Stimulated activated CD4-positive, alpha-beta T cell treated with anti-CD3 and anti-CD28 coated beads, Interleukin-2, amount 100 ng/mL, for 48 hours (primary cell): ENCODE results near the gene TSSK6.

Experiments used
- DNase-seq, 2 donors: peaks; one replicate each; pipeline ENCODE4 v3.0.0-alpha.2; 2020

Gene TSSK6

DNA sequence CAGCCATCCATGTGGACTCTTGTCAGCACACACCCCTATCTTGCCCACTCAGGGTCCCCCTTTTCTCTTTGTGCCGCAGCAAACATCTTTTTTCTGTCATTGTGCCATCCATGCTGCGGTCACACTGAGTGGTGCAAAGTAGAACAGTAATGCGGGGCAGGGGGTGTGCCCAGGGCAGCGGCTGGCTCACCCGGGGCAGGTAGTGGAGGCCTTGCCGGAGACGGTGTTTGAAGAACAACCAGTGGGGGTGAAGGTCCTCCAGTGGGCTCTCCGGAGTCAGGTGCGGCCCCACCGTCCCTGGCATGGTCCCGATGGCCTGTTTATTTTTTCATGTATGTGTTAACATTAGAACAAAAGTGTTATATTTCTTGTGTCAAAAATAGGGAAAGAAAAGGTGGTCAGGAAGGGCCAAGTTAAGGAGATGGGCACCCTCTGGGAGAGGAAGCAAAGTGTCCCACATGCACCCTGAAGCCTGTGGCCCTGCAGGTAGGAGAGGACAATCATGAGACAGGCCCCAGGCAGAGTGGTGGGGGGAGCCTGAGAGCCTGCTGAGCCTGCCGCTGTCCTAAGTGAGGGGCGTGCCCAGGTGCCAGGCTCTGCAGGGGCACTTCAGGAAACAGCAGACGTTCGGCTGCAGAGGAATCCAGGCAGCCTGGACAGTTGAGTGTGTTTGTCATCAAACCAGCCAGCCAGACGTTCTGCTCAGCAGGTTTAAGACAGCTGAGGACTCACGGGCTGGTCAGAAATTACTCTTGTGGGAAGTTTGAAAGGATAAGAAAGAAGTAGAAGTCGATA, 12.3 kb downstream of the TSSK6 start:
- no peak for DNase-seq

GRCh38 chr19:19502281-19502680, 13.1 kb downstream of the TSSK6 start:
- DNase-seq = no peak

- no peak for DNase-seq
Measured at GRCh38 chr19:19501798-19502197, 13.6 kb downstream of the TSSK6 start.

GRCh38 chr19:19500975-19501644, 14.2 kb downstream of the TSSK6 start:
- no peak for DNase-seq

DNA sequence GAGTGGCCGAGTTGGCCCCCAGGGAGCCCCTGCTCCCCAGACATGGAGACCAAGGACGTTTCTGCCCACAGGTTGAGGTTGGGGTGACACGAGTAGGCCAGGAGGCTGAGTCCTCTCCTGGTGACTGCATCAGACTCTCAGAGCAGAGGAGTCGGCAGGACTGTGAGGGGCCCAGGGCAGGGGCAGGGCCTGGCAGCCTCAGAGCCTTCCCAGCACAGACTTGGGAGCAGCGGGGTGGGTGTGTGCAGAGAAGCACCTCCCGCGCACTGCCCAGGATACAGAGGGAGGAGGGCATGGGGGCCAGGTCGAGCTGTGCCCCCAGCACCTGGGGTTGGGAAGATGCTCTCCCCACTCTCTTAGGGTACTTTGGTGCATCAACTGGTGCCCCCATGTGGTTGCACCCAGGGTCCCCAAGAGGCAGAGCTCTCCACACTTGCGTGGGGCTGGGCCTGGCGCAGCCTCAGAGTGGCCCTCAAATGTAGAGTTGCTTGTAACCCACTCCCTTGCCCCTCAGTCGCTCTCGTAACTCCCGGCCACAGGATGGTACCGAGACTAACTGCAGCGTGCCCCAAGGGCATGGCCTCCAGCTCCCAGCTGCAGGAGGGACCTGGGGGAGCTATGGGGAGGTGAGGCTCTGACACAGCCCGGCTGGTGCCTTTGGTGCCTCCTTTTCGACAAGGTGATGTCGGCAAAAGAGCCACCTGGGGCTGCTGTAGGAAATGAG, 15.9 kb downstream of the TSSK6 start:
- no peak for DNase-seq

DNA sequence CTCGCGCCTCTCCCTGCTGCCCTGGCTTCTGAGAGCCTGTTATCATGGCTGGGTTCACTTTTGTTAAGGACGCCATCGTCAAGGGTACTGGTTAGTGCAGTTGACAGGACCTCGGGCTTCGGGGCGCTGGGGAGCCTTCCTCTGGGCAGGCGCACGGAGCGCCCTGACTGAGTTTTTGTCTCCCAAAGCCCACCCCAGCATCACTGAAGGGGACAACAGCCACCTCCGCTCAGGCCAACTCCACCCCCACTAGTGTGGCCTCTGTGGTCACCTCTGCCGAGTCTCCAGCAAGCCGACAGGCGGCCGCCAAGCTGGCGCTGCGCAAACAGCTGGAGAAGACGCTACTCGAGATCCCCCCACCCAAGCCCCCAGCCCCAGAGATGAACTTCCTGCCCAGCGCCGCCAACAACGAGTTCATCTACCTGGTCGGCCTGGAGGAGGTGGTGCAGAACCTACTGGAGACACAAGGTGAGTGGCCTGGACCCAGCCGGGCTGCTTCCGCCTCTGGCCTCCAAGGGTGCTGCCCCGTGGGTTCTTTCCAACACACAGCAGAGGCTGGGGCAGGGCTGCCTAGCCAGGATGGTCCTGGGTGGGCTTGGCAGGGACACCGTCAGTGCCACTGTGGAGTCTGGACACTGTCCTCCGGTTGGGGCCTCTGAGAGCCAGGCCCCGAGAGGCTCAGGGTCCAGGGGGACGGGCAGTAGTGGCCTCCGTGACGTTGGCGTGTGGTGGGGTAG, 16.9 kb downstream of the TSSK6 start:
- DNase-seq = no peak

GRCh38 chr19:19495614-19496603, 19.4 kb downstream of the TSSK6 start:
- no peak for DNase-seq

GRCh38 chr19:19493841-19494546, 21.4 kb downstream of the TSSK6 start:
- DNase-seq = no peak

DNA sequence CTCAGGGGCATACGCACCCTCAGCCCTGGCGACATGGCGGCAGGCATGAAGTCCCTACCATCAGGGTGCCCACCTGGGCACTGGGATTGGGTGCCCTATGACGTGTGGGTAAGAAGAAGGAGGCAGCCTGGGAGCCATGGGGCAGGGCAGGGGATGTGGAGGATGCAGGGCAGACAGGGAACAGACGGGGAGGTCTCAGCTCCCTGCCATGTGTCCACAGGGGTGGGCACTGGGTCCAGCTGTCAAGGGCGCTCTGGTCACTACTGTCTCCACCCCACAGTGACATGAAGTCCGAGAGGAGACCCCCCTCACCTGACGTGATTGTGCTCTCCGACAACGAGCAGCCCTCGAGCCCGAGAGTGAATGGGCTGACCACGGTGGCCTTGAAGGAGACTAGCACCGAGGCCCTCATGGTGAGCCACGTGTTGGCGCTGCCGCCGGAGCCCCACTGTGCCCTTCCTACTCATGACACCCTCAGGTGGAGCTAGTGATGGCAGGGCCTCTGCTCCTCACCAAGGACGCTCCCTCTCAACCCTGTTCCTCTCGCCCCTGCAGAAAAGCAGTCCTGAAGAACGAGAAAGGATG, 23.2 kb downstream of the TSSK6 start:
- no peak for DNase-seq

- DNase-seq = no peak
Measured at GRCh38 chr19:19491321-19492025, 23.9 kb downstream of the TSSK6 start.

GRCh38 chr19:19490214-19490968, 25.0 kb downstream of the TSSK6 start:
- peak; percentile 78 to 81 for DNase-seq

GRCh38 chr19:19489804-19490204, 25.5 kb downstream of the TSSK6 start:
- DNase-seq = no peak

DNA sequence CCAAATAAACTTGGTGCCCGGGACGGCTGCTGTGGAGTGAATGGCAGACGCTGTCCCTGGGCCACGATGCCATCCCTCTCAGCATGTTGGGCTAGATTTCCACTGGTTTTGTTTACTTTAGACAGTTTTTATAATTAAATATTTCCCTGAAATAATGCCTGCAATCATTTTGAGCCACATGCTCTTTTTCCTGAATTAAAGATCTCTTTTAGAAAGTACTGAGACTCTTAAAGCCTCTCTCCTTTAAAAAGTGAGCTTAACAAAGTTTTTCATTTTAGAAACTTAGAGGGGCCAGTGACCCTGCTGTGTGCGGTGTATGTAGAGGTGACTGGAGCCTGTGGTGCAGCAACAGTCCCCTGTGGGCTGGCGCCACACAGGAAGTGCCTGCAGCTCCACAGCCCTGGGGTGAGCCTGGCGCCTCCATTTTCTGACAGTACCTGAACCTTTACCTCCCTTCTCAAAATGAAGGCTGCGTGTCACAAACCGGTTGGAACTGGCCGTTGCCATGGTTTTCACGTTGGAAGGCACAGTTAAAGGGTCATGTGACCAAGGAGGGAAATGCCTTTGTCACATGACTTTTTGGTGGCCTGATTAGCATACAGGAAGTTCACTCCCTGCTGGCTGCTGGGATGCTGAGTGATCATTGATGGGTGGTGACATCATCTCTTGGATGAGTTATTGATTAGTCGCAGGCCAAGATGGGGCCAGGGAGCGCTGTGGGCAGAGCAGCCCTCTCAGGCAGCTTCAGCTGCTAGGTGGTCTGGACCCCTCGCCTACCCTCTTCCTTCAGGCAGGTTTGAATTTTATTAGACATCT, 26.3 kb downstream of the TSSK6 start:
- DNase-seq = peak; percentile 74 to 76

DNA sequence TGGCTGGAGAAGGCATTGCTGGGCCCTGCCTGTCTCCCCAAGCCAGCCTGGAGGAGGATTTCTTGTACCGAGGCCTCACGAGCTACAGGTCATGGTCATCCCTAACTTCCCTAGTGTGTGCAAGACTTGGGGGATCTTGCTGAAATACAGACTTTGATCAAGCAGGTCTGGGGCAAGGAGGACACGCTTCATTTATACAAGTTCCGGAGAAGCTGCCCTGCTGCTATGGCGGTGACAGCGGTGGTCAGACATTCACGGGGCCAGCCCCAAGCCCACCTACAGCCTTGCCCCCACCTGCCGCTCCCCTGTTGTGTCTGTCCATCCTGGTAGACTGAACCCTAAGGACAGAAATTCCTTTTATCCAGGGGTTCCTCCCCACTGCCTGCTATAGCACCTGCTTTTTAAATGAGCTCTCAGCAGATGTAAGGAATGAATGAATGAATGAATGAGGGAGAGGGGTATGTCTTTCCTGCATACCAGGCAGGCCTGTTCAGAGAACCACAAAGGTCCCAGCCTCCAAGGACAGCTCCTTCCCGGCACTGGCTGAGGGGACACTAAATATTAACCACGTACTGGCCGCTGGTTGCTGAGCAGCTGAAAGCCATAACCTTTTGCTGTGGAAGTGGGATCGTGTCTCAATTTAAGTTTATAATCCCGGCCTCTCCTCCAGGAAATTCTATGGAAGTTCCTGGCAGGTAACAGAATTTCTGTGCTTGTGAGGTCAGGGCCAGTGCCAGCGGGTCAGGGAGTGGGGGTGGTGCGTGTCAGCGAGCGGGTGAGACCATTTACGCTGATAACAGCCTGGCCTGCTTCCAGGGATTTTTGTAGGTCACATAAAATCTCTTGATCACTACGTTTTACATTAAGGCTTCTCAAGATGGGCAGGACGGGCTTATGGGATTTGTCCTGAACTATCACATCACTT, 27.1 kb downstream of the TSSK6 start:
- DNase-seq = no peak

DNA sequence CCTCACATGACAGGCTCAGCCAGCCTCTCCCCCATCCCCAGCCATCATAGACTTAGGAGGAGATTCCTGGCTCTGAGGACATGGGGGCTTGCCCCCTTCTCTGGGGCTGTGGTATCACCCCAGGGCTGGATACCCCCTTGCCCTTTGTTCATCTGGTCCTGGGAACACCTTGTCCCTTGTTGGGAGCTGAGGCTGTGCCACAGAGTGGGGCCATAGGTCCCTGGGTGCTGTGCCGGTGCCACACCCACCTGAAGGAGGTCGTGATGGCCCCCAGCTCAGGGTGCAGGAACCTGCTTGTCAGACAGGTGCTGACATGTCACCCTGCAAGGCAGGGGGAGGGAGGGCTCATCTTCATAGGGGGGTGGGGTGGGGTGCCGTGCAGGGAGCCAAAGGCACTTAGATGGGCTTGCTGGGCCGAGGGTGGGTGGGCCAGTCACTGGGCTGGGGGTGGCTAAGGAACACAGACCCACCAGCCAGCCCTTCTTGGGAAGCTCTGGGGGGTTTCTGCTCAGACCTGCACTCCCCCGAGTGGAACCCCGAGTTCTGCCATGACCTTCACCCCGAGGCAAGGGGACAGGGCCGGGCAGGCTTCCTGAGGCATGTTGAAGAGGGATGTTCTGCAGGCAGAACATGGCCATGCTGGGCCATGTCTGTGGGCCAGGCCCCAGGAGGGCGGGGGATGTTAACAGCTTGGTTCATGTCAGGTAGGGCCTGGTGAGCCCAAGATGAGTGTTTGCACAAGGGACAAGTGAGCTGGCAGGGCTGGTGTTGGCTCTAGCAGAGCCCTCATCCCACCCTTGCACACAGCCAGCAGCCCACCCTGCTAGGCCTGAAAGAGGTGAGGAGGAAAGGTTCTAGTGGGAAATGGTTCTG, 28.0 kb downstream of the TSSK6 start:
- DNase-seq = no peak
